HEK293 (cell line): ENCODE measurements around the gene STK36.

ENCODE experiments used
- CTCF ChIA-PET: fragments of 350-600 bp; formaldehyde crosslinking; extraction: SDS; loops from one replicate; lab custom pipeline; 2021; ENCODE audit warnings: antibody characterized with exemption; lab: Yijun Ruan, JAX
- POLR2A ChIA-PET: fragments of 300-600 bp; formaldehyde crosslinking; extraction: SDS; loops from one replicate; lab custom pipeline; 2020; ENCODE audit warnings: antibody characterized with exemption, inconsistent platforms; lab: Yijun Ruan, JAX
- H3K27ac ChIP-seq: fragments of 200-500 bp; sonication (Bioruptor generic); 2 replicates; pipeline ENCODE4 v1.5.1; 2014; ENCODE audit warnings: low read depth, low read length, control low read depth, inconsistent platforms; ENCODE audit errors: extremely low read depth
- H3K36me3 ChIP-seq, 2 experiments: fragments of 200-500 bp in 1 of 2; sonication (Bioruptor generic) in 1 of 2; 1 replicate in 1 of 2; 2 replicates in 1 of 2; pipeline ENCODE4 v1.5.1; 2014 to 2017; ENCODE audit warnings: inconsistent platforms in 2 of 2, low read length in 2 of 2; ENCODE audit not compliant: control insufficient read depth in 2 of 2, insufficient read depth in 1 of 2
- H3K4me1 ChIP-seq: fragments of 200-500 bp; sonication (Bioruptor generic); 2 replicates; pipeline ENCODE4 v1.5.1; 2014; ENCODE audit warnings: mild to moderate bottlenecking, low read length, inconsistent platforms; ENCODE audit not compliant: control insufficient read depth, insufficient read depth
- H3K4me3 ChIP-seq: 2 replicates; pipeline ENCODE4 v1.5.1; 2011; ENCODE audit warnings: low read depth, mild to moderate bottlenecking, control low read depth, low read length, moderate library complexity
- H3K9me3 ChIP-seq: fragments of 200-500 bp; sonication (Bioruptor generic); 2 replicates; pipeline ENCODE4 v1.5.1; 2014; ENCODE audit warnings: low read depth, low read length, inconsistent platforms; ENCODE audit not compliant: control insufficient read depth, insufficient read depth
- GLI4 ChIP-seq: fragments of 450-650 bp; formaldehyde crosslinking; IDR thresholded peaks from 2 replicates; pipeline ENCODE4 v1.5.1; 2016; ENCODE audit warnings: missing biosample characterization, missing genetic modification characterization
- ZNF157 ChIP-seq: fragments of 450-650 bp; formaldehyde crosslinking; IDR thresholded peaks from 2 replicates; pipeline ENCODE4 v1.5.1; 2016; ENCODE audit warnings: missing biosample characterization, missing genetic modification characterization
- ZNF175 ChIP-seq: fragments of 450-650 bp; formaldehyde crosslinking; IDR thresholded peaks from 2 replicates; pipeline ENCODE4 v1.5.1; 2016; ENCODE audit warnings: missing biosample characterization, missing genetic modification characterization
- ZNF24 ChIP-seq: fragments of 450-650 bp; formaldehyde crosslinking; IDR thresholded peaks from 2 replicates; pipeline ENCODE4 v1.5.1; 2016; ENCODE audit warnings: missing biosample characterization, missing genetic modification characterization
- ZNF248 ChIP-seq: fragments of 450-650 bp; formaldehyde crosslinking; IDR thresholded peaks from 2 replicates; pipeline ENCODE4 v1.5.1; 2017; ENCODE audit warnings: missing biosample characterization, missing genetic modification characterization
- ZNF48 ChIP-seq: fragments of 450-650 bp; formaldehyde crosslinking; IDR thresholded peaks from 2 replicates; pipeline ENCODE4 v1.5.1; 2016; ENCODE audit warnings: missing biosample characterization, missing genetic modification characterization
- ZNF571 ChIP-seq: fragments of 450-650 bp; formaldehyde crosslinking; IDR thresholded peaks from 2 replicates; pipeline ENCODE4 v1.5.0; 2017; ENCODE audit warnings: missing biosample characterization, missing genetic modification characterization
- ZNF660 ChIP-seq: fragments of 450-650 bp; IDR thresholded peaks from 2 replicates; pipeline ENCODE4 v1.5.1; 2018; ENCODE audit warnings: missing biosample characterization, mild to moderate bottlenecking, missing genetic modification characterization
- ZNF76 ChIP-seq: fragments of 450-650 bp; formaldehyde crosslinking; IDR thresholded peaks from 2 replicates; pipeline ENCODE4; 2016; ENCODE audit warnings: low read depth, missing biosample characterization, missing genetic modification characterization, borderline replicate concordance
- ZNF830 ChIP-seq: fragments of 450-650 bp; IDR thresholded peaks from 2 replicates; pipeline ENCODE4 v1.5.0; 2018; ENCODE audit warnings: missing biosample characterization, missing genetic modification characterization, low read depth, mild to moderate bottlenecking, moderate library complexity
- ZNF837 ChIP-seq: fragments of 450-650 bp; formaldehyde crosslinking; IDR thresholded peaks from 2 replicates; pipeline ENCODE4 v1.5.1; 2016; ENCODE audit warnings: missing biosample characterization, missing genetic modification characterization
- TF ChIP-seq, protein P1 (sequence below): sonication (generic); formaldehyde crosslinking; IDR thresholded peaks from 2 replicates; pipeline ENCODE4 v1.8.1; 2022; ENCODE audit warnings: mild to moderate bottlenecking, moderate library complexity, missing genetic modification reagents
- TF ChIP-seq, protein P2 (sequence below): fragments of 450-650 bp; formaldehyde crosslinking; IDR thresholded peaks from 2 replicates; pipeline ENCODE4 v1.5.1; 2016; ENCODE audit warnings: missing biosample characterization, missing genetic modification characterization
- TF ChIP-seq, protein P3 (sequence below): fragments of 450-650 bp; formaldehyde crosslinking; IDR thresholded peaks from 2 replicates; pipeline ENCODE4 v1.5.1; 2016; ENCODE audit warnings: missing biosample characterization, missing genetic modification characterization, borderline replicate concordance
- TF ChIP-seq, protein P4 (sequence below): fragments of 450-650 bp; formaldehyde crosslinking; IDR thresholded peaks from 2 replicates; pipeline ENCODE4 v1.5.1; 2016; ENCODE audit warnings: missing biosample characterization, missing genetic modification characterization

STK36 gene

DNA sequence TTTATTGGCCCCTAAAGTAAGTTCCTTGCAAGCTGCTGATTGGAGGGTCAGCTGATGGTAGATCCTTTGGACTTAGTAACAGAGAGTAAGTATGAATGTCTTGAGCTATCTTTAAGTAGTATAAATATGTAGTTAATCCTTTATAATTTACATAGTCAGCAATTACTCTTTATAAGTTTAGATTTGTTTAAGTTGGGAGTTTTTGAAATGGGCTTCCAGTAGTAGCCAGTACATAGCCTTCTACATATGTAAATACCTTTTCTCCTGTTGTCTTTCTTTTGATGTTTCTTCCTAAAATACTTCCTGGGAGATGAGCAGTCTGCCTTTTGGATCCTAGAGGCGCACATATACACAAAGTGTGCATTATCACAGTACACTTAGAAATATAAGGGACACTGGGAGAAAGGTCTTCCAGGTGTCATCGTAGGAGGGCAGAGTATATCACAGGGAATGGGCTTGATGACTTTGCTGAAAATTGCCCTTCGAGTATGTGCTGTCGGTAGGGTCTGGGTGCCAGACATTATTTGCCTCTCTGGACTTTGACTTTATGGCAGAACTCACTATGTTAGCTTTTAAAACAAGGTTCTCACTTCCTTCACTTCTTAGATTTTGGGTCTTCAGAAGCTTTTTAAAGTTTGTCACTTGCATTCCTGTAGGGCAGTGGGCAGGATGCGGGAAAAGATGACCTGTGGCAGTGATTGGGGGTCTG lies 60.3 kb downstream of the STK36 start:
- POLR2A ChIA-PET = interaction anchor here (0.9 to 1.7 kb wide), 2 partner anchors 21 to 115 kb away, joined by 4 to 10 read pairs; partner anchors contain the start of gene TTLL4
- Histone ChIP-seq H3K27ac (no peak overlapping the region), H3K9me3 (no peaks in the 10 kb centered on the region), H3K36me3 (peaks cover 14 to 56% of the 10 kb centered on the region in 2 experiments), H3K4me3 (no peak overlapping the region), H3K4me1 (peaks cover 6% of the 10 kb centered on the region)
- CTCF ChIA-PET = interaction anchor here (0.8 to 3.2 kb wide), 8 partner anchors 10 to 248 kb away, joined by 3 to 24 read pairs (median 4); partner anchors contain the start of gene TTLL4
- TF ChIP-seq ZNF24 (tag by site-specific recombination) (no peak), ZNF830 (tag by site-specific recombination) (no peak), ZNF837 (tag by site-specific recombination) (no peak)

DNA sequence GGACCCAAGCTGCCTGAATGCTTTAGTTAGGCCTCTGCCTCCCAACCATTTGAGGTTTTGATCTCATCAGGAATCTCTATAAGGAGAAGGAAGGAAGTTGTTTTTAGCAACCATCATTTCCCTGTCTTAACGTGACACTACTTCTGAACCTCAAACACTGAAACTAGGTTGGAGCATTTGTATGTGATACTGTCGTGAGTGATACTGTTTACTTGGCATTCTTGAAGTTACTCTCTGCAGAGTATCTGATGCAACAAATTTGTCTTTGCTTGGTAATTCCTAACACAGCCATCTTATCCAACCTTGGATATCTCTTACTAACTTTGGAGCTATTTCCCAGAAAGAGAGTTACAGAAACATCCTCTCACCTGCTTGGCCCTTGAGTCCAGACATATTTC lies 60.9 kb downstream of the STK36 start:
- CTCF ChIA-PET = interaction anchor here (2.3 to 3.2 kb wide), 2 partner anchors 19 to 115 kb away, joined by 10 to 24 read pairs; no protein-coding TSS in a partner anchor
- Histone ChIP-seq H3K27ac (no peak overlapping the region), H3K4me1 (peaks cover 6% of the 10 kb centered on the region)
- no peak for TF ChIP-seq ZNF157
- TF ChIP-seq, protein P1, sequence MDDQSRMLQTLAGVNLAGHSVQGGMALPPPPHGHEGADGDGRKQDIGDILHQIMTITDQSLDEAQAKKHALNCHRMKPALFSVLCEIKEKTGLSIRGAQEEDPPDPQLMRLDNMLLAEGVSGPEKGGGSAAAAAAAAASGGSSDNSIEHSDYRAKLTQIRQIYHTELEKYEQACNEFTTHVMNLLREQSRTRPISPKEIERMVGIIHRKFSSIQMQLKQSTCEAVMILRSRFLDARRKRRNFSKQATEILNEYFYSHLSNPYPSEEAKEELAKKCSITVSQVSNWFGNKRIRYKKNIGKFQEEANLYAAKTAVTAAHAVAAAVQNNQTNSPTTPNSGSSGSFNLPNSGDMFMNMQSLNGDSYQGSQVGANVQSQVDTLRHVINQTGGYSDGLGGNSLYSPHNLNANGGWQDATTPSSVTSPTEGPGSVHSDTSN (CRISPR knock-in tag) = no peak
- TF ChIP-seq, protein P2, sequence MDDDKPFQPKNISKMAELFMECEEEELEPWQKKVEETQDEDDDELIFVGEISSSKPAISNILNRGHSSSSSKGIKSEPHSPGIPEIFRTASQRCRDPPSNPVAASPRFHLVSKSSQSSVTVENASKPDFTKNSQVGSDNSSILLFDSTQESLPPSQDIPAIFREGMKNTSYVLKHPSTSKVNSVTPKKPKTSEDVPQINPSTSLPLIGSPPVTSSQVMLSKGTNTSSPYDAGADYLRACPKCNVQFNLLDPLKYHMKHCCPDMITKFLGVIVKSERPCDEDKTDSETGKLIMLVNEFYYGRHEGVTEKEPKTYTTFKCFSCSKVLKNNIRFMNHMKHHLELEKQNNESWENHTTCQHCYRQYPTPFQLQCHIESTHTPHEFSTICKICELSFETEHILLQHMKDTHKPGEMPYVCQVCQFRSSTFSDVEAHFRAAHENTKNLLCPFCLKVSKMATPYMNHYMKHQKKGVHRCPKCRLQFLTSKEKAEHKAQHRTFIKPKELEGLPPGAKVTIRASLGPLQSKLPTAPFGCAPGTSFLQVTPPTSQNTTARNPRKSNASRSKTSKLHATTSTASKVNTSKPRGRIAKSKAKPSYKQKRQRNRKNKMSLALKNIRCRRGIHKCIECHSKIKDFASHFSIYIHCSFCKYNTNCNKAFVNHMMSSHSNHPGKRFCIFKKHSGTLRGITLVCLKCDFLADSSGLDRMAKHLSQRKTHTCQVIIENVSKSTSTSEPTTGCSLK (tag by site-specific recombination) = no peak
- TF ChIP-seq ZNF48 = no peak
- TF ChIP-seq, protein P3, sequence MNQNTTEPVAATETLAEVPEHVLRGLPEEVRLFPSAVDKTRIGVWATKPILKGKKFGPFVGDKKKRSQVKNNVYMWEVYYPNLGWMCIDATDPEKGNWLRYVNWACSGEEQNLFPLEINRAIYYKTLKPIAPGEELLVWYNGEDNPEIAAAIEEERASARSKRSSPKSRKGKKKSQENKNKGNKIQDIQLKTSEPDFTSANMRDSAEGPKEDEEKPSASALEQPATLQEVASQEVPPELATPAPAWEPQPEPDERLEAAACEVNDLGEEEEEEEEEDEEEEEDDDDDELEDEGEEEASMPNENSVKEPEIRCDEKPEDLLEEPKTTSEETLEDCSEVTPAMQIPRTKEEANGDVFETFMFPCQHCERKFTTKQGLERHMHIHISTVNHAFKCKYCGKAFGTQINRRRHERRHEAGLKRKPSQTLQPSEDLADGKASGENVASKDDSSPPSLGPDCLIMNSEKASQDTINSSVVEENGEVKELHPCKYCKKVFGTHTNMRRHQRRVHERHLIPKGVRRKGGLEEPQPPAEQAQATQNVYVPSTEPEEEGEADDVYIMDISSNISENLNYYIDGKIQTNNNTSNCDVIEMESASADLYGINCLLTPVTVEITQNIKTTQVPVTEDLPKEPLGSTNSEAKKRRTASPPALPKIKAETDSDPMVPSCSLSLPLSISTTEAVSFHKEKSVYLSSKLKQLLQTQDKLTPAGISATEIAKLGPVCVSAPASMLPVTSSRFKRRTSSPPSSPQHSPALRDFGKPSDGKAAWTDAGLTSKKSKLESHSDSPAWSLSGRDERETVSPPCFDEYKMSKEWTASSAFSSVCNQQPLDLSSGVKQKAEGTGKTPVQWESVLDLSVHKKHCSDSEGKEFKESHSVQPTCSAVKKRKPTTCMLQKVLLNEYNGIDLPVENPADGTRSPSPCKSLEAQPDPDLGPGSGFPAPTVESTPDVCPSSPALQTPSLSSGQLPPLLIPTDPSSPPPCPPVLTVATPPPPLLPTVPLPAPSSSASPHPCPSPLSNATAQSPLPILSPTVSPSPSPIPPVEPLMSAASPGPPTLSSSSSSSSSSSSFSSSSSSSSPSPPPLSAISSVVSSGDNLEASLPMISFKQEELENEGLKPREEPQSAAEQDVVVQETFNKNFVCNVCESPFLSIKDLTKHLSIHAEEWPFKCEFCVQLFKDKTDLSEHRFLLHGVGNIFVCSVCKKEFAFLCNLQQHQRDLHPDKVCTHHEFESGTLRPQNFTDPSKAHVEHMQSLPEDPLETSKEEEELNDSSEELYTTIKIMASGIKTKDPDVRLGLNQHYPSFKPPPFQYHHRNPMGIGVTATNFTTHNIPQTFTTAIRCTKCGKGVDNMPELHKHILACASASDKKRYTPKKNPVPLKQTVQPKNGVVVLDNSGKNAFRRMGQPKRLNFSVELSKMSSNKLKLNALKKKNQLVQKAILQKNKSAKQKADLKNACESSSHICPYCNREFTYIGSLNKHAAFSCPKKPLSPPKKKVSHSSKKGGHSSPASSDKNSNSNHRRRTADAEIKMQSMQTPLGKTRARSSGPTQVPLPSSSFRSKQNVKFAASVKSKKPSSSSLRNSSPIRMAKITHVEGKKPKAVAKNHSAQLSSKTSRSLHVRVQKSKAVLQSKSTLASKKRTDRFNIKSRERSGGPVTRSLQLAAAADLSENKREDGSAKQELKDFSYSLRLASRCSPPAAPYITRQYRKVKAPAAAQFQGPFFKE (tag by site-specific recombination) = no peak
- no peak for TF ChIP-seq ZNF571
- no peak for TF ChIP-seq GLI4 (tag by site-specific recombination)
- no peak for TF ChIP-seq ZNF76
- TF ChIP-seq, protein P4, sequence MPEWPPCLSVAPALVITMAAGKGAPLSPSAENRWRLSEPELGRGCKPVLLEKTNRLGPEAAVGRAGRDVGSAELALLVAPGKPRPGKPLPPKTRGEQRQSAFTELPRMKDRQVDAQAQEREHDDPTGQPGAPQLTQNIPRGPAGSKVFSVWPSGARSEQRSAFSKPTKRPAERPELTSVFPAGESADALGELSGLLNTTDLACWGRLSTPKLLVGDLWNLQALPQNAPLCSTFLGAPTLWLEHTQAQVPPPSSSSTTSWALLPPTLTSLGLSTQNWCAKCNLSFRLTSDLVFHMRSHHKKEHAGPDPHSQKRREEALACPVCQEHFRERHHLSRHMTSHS (tag by site-specific recombination) = no peak
- TF ChIP-seq ZNF837 (tag by site-specific recombination) = no peak
- no peak for TF ChIP-seq ZNF660 (tag by site-specific recombination)
- TF ChIP-seq ZNF248 (tag by site-specific recombination) = no peak
- TF ChIP-seq ZNF175 (tag by site-specific recombination) = no peak
- TF ChIP-seq, all 188 proteins: peak for 0
- Histone ChIP-seq H3K9me3 (no peaks in the 10 kb centered on the region), H3K4me3 (no peak overlapping the region), H3K36me3 (peaks cover 12 to 57% of the 10 kb centered on the region in 2 experiments)
- POLR2A ChIA-PET = no interaction called here
